ENCODE data around the gene UGT1A4. TPM values are rescaled to one million over a fixed set of nuclear protein-coding genes. Genes with fewer than 3 reads are reported as not detected.
"Not testable (repeated sequence)": the region's sequence is repeated elsewhere in the genome, so short reads cannot be mapped to it uniquely, and the experiment has no call there.

UGT1A4 gene
- total RNA-seq, 4 donors from 2014 or later = 7.5 to 12.9 (median 12.3) TPM; not detected in 1

DNA sequence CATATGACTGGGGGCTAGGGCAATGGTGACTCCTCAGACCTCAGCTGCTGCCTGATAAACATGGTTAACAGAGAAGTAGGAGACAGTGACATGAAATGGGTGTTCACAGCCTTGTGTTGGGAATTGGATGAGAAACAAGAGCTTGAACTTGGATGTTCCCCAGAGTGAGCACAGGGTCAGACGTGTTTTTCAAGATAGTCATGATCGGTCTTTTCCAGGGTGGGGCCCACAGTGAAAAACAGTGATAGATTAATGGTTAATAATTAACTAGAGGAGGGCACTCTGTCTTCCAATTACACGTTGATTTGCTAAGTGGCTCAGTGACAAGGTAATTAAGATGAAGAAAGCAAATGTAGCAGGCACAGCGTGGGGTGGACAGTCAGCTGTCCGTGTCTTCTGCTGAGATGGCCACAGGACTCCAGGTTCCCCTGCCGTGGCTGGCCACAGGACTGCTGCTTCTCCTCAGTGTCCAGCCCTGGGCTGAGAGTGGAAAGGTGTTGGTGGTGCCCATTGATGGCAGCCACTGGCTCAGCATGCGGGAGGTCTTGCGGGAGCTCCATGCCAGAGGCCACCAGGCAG, 10.3 kb downstream of the UGT1A4 start, which contains the start of gene UGT1A3:
UGT1A3 (plus strand) TSS at position 320 of the 579 bp plus-strand sequence; CDS start at position 405, 85 bp downstream.
- Histone ChIP-seq H3K4me3 (no peak within 1 kb of the TSS), H3K9me3 (no peaks in the 10 kb centered on the region), H3K27ac (no peak within 1 kb of the TSS), H3K4me1 (no peaks in the 10 kb centered on the region), H3K36me3 (no peaks in the 10 kb centered on the region), H3K27me3 (no peaks in the 10 kb centered on the region)
- DNase-seq = no peak
- no peak for TF ChIP-seq POLR2A (IDR thresholded peaks at IDR 0.05)
- TF ChIP-seq, protein P1, sequence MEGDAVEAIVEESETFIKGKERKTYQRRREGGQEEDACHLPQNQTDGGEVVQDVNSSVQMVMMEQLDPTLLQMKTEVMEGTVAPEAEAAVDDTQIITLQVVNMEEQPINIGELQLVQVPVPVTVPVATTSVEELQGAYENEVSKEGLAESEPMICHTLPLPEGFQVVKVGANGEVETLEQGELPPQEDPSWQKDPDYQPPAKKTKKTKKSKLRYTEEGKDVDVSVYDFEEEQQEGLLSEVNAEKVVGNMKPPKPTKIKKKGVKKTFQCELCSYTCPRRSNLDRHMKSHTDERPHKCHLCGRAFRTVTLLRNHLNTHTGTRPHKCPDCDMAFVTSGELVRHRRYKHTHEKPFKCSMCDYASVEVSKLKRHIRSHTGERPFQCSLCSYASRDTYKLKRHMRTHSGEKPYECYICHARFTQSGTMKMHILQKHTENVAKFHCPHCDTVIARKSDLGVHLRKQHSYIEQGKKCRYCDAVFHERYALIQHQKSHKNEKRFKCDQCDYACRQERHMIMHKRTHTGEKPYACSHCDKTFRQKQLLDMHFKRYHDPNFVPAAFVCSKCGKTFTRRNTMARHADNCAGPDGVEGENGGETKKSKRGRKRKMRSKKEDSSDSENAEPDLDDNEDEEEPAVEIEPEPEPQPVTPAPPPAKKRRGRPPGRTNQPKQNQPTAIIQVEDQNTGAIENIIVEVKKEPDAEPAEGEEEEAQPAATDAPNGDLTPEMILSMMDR (IDR thresholded peaks at IDR 0.05) = no peak

DNA sequence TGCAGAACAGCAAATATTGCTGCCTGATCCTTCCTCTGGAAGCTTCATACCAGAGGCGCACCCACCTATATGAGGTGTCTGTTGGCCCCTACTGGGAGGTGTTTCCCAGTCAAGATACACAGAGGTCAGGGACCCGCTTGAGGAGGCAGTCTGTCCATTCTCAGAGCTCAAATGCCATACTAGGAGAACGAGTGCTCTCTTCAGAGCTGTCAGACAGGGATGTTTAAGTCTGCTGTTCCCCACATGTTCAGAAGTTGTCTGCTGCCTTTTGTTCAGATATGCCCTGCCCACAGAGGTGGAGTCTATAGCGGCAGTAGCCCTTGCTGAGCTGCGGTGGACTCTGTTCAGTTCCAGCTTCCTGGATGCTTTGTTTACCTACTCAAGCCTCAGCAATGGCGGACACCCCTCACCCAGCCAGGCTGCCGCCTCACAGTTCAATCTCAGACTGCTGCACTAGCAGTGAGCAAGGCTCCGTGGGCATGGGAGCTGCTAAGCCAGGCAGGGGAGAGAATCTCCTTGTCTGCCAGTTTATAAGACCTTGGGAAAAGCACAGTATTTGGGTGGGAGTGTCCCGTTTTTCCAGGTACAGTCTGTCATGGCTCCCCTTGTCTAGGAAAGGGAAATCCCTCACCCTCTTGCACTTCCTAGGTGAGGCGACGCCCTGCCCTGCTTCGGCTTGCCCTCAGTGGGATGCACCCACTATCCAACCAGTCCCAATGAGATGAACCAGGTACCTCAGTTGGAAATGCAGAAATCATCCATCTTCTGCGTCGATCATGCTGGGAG, 18.5 kb downstream of the UGT1A4 start:
- H3K4me1 ChIP-seq, H3K9me3 ChIP-seq, H3K27me3 ChIP-seq, H3K36me3 ChIP-seq: not testable (repeated sequence)
- peak in 2 of 3 donors; percentile 68 to 71 for DNase-seq
- Histone ChIP-seq H3K27ac (peak overlapping the region in 2 of 4 donors; percentile 27 to 46), H3K4me3 (peak overlapping the region in 2 of 4 donors; percentile 4 to 21)

DNA sequence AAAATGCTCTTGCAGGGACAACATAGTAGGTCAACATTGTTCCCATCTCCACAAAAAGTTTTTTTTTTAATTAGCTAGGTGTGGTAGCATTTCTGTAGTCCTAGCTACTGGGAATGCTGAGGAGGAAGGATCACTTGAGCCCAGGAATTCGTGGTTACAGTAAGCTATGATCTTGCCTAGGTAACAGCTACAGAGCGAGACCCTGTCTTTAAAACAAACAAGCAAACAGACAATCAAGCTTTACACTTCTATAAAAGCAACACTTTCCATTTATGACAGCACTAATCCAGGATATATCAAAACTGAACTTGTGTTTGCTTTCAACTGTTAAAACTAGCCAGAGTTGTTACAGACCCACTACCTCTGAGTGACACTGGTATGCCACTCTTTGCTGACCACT, 22.3 kb downstream of the UGT1A4 start:
- H3K9me3 ChIP-seq = no peaks in the 10 kb centered on the region
- H3K36me3 ChIP-seq = no peaks in the 10 kb centered on the region
- TF ChIP-seq POLR2A (IDR thresholded peaks at IDR 0.05) = no peak
- TF ChIP-seq, protein P1 (IDR thresholded peaks at IDR 0.05) = no peak
- no peak for DNase-seq
- H3K4me3 ChIP-seq = no peak overlapping the region
- no peak overlapping the region for H3K27ac ChIP-seq
- peaks cover 0 to 3% (median 0%) of the 10 kb centered on the region in 4 donors for H3K4me1 ChIP-seq
- H3K27me3 ChIP-seq = no peaks in the 10 kb centered on the region

DNA sequence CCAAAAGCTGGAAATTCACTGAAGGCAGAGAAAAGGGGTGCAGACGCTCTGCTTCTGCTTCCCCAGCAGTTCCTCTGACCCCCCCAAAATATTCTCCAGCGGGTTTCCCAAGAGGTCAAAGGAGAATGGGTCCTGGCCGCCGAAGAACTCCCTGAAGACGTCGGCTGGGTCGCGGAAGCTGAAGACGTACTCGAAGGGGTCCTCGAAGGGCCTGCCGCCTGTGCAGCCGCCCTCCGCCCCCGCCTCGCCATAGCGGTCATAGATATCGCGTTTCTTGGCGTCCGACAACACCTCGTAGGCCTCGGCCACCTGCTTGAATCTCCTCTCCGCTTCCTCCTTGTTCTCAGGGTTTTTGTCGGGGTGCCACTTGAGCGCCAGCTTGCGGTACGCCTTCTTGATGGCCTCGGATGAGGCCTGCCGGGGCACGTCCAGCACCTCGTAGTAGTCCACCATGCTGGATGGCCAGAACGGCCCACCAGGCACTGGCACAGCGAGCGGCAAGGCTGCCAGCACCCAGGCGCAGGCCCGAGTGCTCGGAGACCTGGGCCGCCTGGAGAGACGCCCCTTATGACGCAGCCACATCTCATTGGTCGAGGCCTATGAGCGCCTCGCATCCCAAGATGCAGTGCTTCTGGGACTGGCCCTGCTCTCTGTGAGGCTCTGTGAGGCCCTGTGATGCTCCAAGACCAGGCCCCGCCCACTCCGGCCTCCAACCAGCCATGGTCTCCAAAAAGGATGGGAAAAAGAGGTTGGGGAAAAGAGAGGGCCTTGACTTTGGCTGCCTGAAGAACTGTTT, 25.1 kb downstream of the UGT1A4 start:
- H3K4me3 ChIP-seq = no peak overlapping the region
- peaks cover 0 to 3% (median 0%) of the 10 kb centered on the region in 4 donors for H3K4me1 ChIP-seq
- H3K27ac ChIP-seq = no peak overlapping the region
- H3K36me3 ChIP-seq = no peaks in the 10 kb centered on the region
- no peak for TF ChIP-seq POLR2A (IDR thresholded peaks at IDR 0.05)
- TF ChIP-seq, protein P1 (IDR thresholded peaks at IDR 0.05) = no peak
- no peaks in the 10 kb centered on the region for H3K9me3 ChIP-seq
- H3K27me3 ChIP-seq = no peaks in the 10 kb centered on the region
- DNase-seq = no peak

DNA sequence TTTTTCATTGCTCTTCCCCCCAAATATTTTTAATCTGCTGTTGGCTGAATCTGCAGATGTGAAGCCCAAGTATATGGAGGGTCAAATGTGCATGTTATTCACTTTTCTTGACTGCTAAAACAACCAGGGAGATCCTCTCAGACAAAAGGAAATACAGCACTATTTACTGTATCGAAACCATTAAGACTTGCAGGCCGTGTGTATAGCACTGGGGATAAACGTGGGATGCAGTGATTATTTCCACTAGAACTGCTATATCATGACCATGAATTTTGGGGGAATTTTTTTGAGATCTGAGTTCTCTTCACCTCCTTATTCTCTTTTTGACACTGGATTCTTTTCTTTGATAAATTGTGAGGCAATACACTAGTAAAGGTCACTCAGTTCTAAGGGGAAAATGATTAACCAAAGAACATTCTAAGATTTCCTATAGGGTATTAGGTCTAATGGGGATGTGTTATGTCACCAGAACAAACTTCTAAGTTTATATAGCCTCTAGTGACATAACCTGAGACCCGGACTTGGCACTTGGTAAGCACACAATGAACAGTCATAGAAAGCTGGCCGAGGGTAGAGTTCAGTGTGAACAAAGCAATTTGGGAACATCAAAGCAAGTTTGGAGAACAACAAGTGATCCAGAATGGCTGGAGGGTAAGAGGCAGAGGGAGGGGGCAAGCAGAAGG, 26.7 kb downstream of the UGT1A4 start:
- H3K27ac ChIP-seq = peak overlapping the region in 1 of 4 donors; percentile 65
- H3K27me3 ChIP-seq = no peaks in the 10 kb centered on the region
- DNase-seq = peak in 1 of 3 donors; percentile 57
- H3K4me3 ChIP-seq = no peak overlapping the region
- no peaks in the 10 kb centered on the region for H3K4me1 ChIP-seq
- TF ChIP-seq, protein P1 (IDR thresholded peaks at IDR 0.05) = no peak
- no peak for TF ChIP-seq POLR2A (IDR thresholded peaks at IDR 0.05)
- no peaks in the 10 kb centered on the region for H3K36me3 ChIP-seq
- H3K9me3 ChIP-seq = no peaks in the 10 kb centered on the region

DNA sequence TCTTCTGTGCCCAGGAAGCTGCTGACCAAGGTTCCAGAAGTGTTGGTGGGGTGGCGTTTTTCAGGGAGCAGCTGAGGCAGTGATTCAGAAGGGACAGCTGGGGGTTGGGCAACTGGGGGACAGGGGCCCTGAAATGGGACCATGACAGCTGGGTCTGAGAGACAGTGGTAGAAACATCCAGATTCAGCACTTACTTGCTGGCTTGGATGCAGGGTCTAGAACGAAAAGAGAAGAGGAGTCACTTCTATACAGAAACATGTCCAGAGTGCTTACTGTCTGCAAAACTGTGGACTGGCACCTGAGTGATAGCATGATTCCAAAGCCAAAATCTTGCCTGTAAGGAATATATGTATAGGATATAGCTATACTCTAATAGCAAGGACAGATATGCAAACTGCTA, 27.3 kb downstream of the UGT1A4 start:
- H3K27me3 ChIP-seq, DNase-seq, H3K4me3 ChIP-seq: not testable (repeated sequence)

More for the DNA sequence above, 27.3 kb downstream of the UGT1A4 start:
- not testable (repeated sequence) for H3K4me1 ChIP-seq, H3K9me3 ChIP-seq, H3K36me3 ChIP-seq
- peak overlapping the region in 1 of 4 donors; percentile 65 for H3K27ac ChIP-seq

Measured in Peyer's patch (tissue), 4 donors.